ENCODE results near the gene MACROD1.

- TF ChIP-seq CTCF (IDR thresholded peaks at IDR 0.05) (no peak), EZH2 (IDR thresholded peaks at IDR 0.05; ENCODE audit: borderline replicate concordance, insufficient read depth, low read depth, low read length, poor library complexity, severe bottlenecking) (no peak)
These were observed 139.2 kb downstream of the MACROD1 start for GRCh38 chr11:64026575-64027205.

Measured in B cell (primary cell).